ENCODE measurements around the gene ABHD12.

- TF ChIP-seq POLR2A (IDR thresholded peaks at IDR 0.05) (no peak), CTCF (IDR thresholded peaks at IDR 0.05) (no peak), EP300 (IDR thresholded peaks at IDR 0.05) (no peak), POLR2AphosphoS5 (IDR thresholded peaks at IDR 0.05) (no peak)
Measured at GRCh38 chr20:25418776-25419175, 28.1 kb upstream of the ABHD12 start.
